Astrocyte of the cerebellum (primary cell): ENCODE results near the gene CC2D1A.
A peak's percentile ranks its signal among the peaks of the same experiment; 100 is the strongest.

ENCODE experiments used
- DNase-seq: peaks from one replicate; pipeline ENCODE4 v3.0.0-alpha.2; 2011; ENCODE audit warnings: low read depth
- H3K4me3 ChIP-seq: 2 replicates; pipeline ENCODE4 v1.5.1; 2011; ENCODE audit warnings: mild to moderate bottlenecking, low read depth, low read length, moderate library complexity
- in situ Hi-C: cut with HindIII; loops from 2 replicates; pipeline ENCODE4 v1.10.0; 2017; ENCODE audit warnings: low sequenced_read_pairs
- TF ChIP-seq, protein P1 (sequence below): IDR thresholded peaks from 2 replicates; pipeline ENCODE4 v1.5.1; 2012; ENCODE audit warnings: low read length, low read depth, moderate library complexity, mild to moderate bottlenecking; ENCODE audit errors: missing control alignments

Gene CC2D1A

DNA sequence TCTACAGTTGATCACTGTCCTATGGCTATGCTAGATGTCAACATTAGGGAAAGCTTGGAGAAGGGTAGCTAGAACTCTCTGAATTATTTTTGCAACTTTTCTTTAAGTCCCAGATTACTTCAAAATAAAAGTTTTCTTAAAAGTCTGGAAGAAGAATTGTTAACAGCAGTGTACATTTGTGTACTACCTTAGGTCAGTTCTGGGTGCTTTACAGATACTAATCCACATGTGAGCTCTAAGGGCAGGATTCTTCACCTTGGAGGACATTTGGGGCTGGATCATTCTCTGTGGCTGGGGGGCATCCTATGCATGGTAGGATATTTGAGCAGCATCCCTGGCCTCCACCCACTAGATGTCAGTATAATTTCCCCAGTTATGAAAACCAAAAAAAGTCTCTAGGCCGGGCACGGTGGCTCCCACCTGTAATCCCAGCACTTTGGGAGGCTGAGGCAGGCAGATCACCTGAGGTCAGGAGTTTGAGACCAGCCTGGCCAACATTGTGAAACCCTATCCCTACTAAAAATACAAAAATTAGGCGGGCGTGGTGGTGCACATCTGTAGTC is 2.9 kb upstream of the CC2D1A start:
- in situ Hi-C loops, result no loop called here
- no peak overlapping the region for H3K4me3 ChIP-seq
- TF ChIP-seq, protein P1, sequence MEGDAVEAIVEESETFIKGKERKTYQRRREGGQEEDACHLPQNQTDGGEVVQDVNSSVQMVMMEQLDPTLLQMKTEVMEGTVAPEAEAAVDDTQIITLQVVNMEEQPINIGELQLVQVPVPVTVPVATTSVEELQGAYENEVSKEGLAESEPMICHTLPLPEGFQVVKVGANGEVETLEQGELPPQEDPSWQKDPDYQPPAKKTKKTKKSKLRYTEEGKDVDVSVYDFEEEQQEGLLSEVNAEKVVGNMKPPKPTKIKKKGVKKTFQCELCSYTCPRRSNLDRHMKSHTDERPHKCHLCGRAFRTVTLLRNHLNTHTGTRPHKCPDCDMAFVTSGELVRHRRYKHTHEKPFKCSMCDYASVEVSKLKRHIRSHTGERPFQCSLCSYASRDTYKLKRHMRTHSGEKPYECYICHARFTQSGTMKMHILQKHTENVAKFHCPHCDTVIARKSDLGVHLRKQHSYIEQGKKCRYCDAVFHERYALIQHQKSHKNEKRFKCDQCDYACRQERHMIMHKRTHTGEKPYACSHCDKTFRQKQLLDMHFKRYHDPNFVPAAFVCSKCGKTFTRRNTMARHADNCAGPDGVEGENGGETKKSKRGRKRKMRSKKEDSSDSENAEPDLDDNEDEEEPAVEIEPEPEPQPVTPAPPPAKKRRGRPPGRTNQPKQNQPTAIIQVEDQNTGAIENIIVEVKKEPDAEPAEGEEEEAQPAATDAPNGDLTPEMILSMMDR, result peak; percentile 28
- no peak for DNase-seq

DNA sequence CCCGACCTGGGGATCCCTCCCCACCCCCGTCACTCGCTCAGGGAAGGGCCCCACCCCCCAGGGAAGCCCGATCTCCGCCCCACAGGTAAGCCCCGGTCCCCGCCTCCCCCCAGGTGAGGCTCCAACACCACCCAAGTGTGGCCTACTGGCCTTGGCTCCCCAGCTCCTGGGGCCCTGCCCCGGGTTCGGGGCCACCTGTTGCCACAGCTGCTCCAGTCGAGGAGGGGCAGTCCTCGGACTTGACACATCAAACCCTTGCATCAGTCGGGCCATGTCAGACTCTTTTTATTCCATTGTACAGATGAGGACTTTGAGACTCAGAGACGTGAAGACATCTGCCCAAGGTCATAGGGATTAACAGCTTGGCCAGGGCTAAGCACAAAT is 512 bp downstream of the CC2D1A start:
- in situ Hi-C loops, result no loop called here
- DNase-seq, result no peak
- TF ChIP-seq, protein P1, result no peak
- H3K4me3 ChIP-seq, result peak overlapping the region; percentile 81

DNA sequence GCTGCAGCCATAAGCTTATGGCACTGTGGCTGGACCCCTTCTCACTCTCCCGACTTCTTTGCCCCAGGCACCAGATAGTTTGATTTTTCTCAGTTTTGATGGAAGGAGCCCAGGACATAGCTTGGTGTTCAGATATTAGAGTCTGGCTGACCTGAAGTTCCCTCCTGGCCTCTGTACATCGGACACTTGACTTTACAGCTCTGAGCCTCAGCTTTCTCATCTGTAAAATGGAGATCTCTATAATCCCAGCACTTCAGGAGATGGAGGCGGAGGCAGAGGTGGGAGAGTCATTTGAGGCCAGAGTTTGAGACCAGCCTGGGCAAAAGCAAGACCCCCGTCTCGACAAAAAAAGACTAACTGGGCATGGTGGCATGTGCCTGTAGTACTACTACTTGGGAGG is 909 bp downstream of the CC2D1A start:
- in situ Hi-C loops, result no loop called here
- TF ChIP-seq, protein P1, result no peak

DNA sequence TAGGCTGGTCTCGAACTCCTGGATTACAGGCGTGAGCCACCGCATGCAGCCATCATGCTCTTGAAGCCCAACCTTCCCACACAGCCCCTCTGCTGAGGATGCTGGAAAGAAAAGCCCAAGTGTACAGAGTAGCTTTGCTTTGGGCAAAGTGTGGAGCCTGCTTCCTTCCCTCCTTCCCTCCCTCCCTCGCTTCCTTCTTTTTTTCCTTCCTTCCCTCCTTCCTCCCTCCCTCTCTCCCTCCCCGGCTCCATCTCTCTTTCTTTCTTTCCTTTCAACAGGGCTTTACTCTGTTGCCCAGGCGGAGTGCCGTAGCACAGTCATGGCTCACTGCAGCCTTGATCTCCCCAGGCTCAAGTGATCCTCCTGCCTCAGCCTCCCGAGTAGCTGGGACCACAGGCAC is 2.7 kb downstream of the CC2D1A start:
- DNase-seq, result no peak
- in situ Hi-C loops, result no loop called here

More for the DNA sequence above, 909 bp downstream of the CC2D1A start:
- no peak for DNase-seq
- peak overlapping the region; percentile 81 for H3K4me3 ChIP-seq

DNA sequence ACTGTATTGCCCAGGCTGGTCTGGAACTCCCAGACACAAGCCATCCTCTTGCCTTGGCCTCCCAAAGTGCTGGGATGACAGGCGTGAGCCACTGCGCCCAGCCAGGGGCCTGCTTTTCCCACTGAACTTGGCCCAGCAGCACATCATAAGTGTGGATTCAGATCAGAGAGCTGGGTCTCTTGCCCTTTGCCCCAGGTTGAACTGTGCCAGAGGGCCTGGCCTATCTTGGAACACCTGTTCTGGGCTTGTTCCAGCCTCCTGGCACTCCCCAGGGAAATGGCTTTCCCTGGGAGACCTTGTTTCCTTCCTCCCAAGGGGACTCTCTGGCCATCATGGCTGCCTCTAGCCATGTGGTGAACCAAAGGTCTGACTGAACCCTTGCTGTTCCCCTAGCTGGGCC is 3.4 kb downstream of the CC2D1A start:
- in situ Hi-C loops, result no loop called here
- TF ChIP-seq, protein P1, result no peak
- H3K4me3 ChIP-seq, result no peak overlapping the region
- no peak for DNase-seq

More for the DNA sequence above, 2.7 kb downstream of the CC2D1A start:
- TF ChIP-seq, protein P1, result no peak
- H3K4me3 ChIP-seq, result no peak overlapping the region

DNA sequence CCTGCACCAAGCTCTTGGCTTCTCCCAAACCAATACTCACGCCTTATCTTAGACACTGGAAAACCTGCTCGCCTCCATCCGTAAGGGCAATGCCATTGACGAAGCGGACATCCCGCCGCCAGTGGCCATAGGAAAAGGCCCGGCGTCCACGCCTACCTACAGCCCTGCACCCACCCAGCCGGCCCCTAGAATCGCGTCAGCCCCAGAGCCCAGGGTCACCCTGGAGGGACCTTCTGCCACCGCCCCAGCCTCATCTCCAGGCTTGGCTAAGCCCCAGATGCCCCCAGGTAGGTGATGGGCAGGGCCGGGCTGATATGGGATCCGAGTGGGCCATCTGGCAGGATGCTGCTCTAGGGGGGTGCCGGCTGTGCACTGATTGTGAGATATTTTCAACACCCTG is 7.4 kb downstream of the CC2D1A start:
- DNase-seq, result no peak
- in situ Hi-C loops, result no loop called here
- H3K4me3 ChIP-seq, result no peak overlapping the region
- TF ChIP-seq, protein P1, result no peak

DNA sequence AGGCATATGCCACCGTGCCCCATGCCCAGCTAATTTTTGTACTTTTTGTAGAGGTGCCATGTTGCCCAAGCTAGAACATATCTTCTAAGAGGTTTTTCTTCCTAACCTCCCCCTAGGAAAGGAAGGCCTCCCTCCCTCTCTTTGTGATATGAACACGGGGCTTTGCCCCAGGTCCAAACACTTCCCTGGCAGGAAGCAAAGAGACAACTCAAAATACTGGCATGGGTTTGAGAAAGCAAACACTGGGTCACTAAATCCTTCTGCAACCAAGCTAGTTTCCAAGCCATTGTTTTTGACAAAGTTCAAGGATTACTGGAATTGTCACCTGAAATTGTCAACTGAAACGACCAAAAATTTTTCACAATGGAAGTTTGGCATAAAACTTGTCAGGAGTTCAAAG is 8.8 kb downstream of the CC2D1A start:
- TF ChIP-seq, protein P1, result no peak
- no peak overlapping the region for H3K4me3 ChIP-seq
- DNase-seq, result no peak
- in situ Hi-C loops, result no loop called here
